Endodermal cell (in vitro differentiated cells): ENCODE results near the gene SLC16A3. TPM values are rescaled to one million over a fixed set of nuclear protein-coding genes. Genes with fewer than 3 reads are reported as not detected.

Experiments used
- DNase-seq: peaks from one replicate; pipeline ENCODE4 v3.0.0-alpha.2; 2017
- H3K27ac ChIP-seq: 2 replicates; pipeline ENCODE4 v1.5.1; 2013; ENCODE audit warnings: mild to moderate bottlenecking, low read depth, low read length, moderate library complexity
- H3K27me3 ChIP-seq: 2 replicates; pipeline ENCODE4 v1.6.1; 2013; ENCODE audit warnings: mild to moderate bottlenecking, low read length, moderate library complexity; ENCODE audit not compliant: insufficient read depth, control insufficient read depth, poor library complexity, severe bottlenecking
- H3K36me3 ChIP-seq: 2 replicates; pipeline ENCODE4 v1.7.0; 2013; ENCODE audit warnings: mild to moderate bottlenecking, low read length, moderate library complexity; ENCODE audit not compliant: control insufficient read depth, insufficient read depth
- H3K4me1 ChIP-seq: one replicate; pipeline ENCODE4 v1.7.0; 2013; ENCODE audit warnings: low read length; ENCODE audit not compliant: control insufficient read depth, insufficient read depth
- H3K4me3 ChIP-seq: 2 replicates; pipeline ENCODE4 v1.5.1; 2013; ENCODE audit warnings: mild to moderate bottlenecking, low read length, moderate library complexity
- H3K9ac ChIP-seq: 2 replicates; pipeline ENCODE4 v1.6.1; 2013; ENCODE audit warnings: mild to moderate bottlenecking, low read length, moderate library complexity; ENCODE audit not compliant: poor library complexity, severe bottlenecking; ENCODE audit errors: extremely low read depth
- H3K9me3 ChIP-seq: 2 replicates; pipeline ENCODE4 v1.6.1; 2013; ENCODE audit warnings: mild to moderate bottlenecking, low read length, moderate library complexity; ENCODE audit not compliant: control insufficient read depth
- H3K27ac Mint-ChIP-seq: 2 replicates; pipeline ENCODE4 v1.8.0; 2020; ENCODE audit warnings: mixed read lengths
- H3K27me3 Mint-ChIP-seq: 2 replicates; pipeline ENCODE4 v1.8.0; 2021; ENCODE audit warnings: mild to moderate bottlenecking, mixed read lengths; ENCODE audit not compliant: insufficient read depth
- H3K36me3 Mint-ChIP-seq: 2 replicates; pipeline ENCODE4 v1.8.0; 2020; ENCODE audit warnings: low read depth, mixed read lengths
- H3K4me1 Mint-ChIP-seq: 2 replicates; pipeline ENCODE4 v1.8.0; 2020; ENCODE audit warnings: mixed read lengths
- H3K4me3 Mint-ChIP-seq: 2 replicates; pipeline ENCODE4 v1.8.0; 2020; ENCODE audit warnings: mild to moderate bottlenecking, moderate library complexity, mixed read lengths
- H3K9me3 Mint-ChIP-seq: 2 replicates; pipeline ENCODE4 v1.8.0; 2020; ENCODE audit warnings: mild to moderate bottlenecking, mixed read lengths
- WGBS, 2 experiments: methylation state at CpG; one replicate each; pipeline versions ENCODE4 v1.1.5 to v1.1.7; 2013; ENCODE audit warnings: missing lambda C conversion rate in 2 of 2, mixed read lengths in 1 of 2; ENCODE audit not compliant: insufficient coverage in 1 of 2, insufficient read length in 1 of 2; 5-methylcytosine and 5-hydroxymethylcytosine counted together
- total RNA-seq, 2 donors: library from RNA; stranded (reverse); fragmentation: NEBNext Ultra II Directional in 1 of 2; extraction: Animal tissue kit (Norgen Biotek cat#: 25700) in 1 of 2; gene quantifications; 2 replicates in 1 of 2; 3 replicates in 1 of 2; pipeline ENCODE4 v1.2.1, GENCODE V29; 2021
- TF ChIP-seq, protein P1 (sequence below): fragments of 200-600 bp; sonication (generic); conservative IDR thresholded peaks from 2 replicates; pipeline ENCODE4 v1.5.0; 2021; ENCODE audit warnings: antibody characterized with exemption, mild to moderate bottlenecking

Gene SLC16A3
- total RNA-seq, 2 donors from 2014 or later, result 31.8 to 39.7 TPM

GRCh38 chr17:82237083-82237745 is 8.4 kb downstream of the SLC16A3 start:
- no peak overlapping the region for H3K4me3 Mint-ChIP-seq
- no peak overlapping the region for H3K27ac Mint-ChIP-seq
- Histone ChIP-seq H3K4me3 (no peak overlapping the region), H3K9ac (no peak overlapping the region), H3K9me3 (no peaks in the 10 kb centered on the region), H3K27me3 (no peaks in the 10 kb centered on the region), H3K4me1 (peaks cover 5% of the 10 kb centered on the region), H3K36me3 (peaks cover 8% of the 10 kb centered on the region), H3K27ac (no peak overlapping the region)
- 97% methylated on average over 47 to 59 of the region's 59 CpGs for WGBS, 2 experiments
- peaks cover 5% of the 10 kb centered on the region for H3K4me1 Mint-ChIP-seq
- peak; percentile 79 for DNase-seq
- TF ChIP-seq, protein P1, sequence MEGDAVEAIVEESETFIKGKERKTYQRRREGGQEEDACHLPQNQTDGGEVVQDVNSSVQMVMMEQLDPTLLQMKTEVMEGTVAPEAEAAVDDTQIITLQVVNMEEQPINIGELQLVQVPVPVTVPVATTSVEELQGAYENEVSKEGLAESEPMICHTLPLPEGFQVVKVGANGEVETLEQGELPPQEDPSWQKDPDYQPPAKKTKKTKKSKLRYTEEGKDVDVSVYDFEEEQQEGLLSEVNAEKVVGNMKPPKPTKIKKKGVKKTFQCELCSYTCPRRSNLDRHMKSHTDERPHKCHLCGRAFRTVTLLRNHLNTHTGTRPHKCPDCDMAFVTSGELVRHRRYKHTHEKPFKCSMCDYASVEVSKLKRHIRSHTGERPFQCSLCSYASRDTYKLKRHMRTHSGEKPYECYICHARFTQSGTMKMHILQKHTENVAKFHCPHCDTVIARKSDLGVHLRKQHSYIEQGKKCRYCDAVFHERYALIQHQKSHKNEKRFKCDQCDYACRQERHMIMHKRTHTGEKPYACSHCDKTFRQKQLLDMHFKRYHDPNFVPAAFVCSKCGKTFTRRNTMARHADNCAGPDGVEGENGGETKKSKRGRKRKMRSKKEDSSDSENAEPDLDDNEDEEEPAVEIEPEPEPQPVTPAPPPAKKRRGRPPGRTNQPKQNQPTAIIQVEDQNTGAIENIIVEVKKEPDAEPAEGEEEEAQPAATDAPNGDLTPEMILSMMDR, result no peak
- no peaks in the 10 kb centered on the region for H3K27me3 Mint-ChIP-seq
- H3K9me3 Mint-ChIP-seq, result no peaks in the 10 kb centered on the region
- H3K36me3 Mint-ChIP-seq, result peaks cover 6% of the 10 kb centered on the region

DNA sequence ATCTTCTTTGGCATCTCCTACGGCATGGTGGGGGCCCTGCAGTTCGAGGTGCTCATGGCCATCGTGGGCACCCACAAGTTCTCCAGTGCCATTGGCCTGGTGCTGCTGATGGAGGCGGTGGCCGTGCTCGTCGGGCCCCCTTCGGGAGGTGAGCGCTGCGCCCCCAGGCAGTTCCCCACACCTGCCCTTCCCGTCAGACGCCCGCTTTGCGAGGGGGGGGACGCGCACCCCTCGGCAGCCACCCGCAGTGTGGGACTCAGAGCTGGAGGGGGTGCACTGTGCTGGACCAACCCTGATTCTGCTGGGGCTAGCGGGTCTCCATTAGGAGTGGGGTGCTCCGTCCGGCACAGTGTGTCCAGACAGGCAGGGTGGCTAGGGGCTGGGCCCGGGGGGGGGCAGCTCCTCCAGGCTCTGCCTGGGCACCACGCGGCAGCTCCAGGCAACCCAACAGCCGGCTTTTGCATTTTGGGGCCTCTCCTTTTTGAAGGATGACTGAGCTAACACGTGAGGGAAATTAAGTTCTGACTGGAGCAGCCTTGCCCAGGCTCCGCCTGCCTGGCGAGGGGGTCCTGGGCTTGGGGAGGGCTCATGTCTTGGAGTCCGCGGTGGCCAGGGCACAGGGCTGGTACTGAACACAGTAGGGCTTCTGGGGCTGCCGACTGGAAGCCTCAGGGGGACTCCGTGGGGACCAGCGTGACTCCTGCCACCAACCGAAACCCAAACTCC is 9.1 kb downstream of the SLC16A3 start:
- Histone ChIP-seq H3K9ac (no peak overlapping the region), H3K9me3 (no peaks in the 10 kb centered on the region), H3K4me1 (peaks cover 3% of the 10 kb centered on the region), H3K4me3 (no peak overlapping the region), H3K36me3 (peaks cover 15% of the 10 kb centered on the region), H3K27ac (no peak overlapping the region), H3K27me3 (no peaks in the 10 kb centered on the region)
- peak; percentile 50 for DNase-seq
- TF ChIP-seq, protein P1, result no peak
- no peak overlapping the region for H3K27ac Mint-ChIP-seq
- 92 to 97% methylated on average over 30 to 34 of the region's 34 CpGs for WGBS, 2 experiments
- no peaks in the 10 kb centered on the region for H3K27me3 Mint-ChIP-seq
- H3K9me3 Mint-ChIP-seq, result no peaks in the 10 kb centered on the region
- H3K4me1 Mint-ChIP-seq, result peaks cover 5% of the 10 kb centered on the region
- no peak overlapping the region for H3K4me3 Mint-ChIP-seq
- H3K36me3 Mint-ChIP-seq, result peaks cover 11% of the 10 kb centered on the region

GRCh38 chr17:82238472-82239201 is 9.8 kb downstream of the SLC16A3 start:
- Mint-ChIP-seq H3K4me3 (no peak overlapping the region), H3K36me3 (peaks cover 13% of the 10 kb centered on the region), H3K27me3 (no peaks in the 10 kb centered on the region), H3K4me1 (peaks cover 5% of the 10 kb centered on the region), H3K27ac (peak overlapping the region; percentile 36), H3K9me3 (no peaks in the 10 kb centered on the region)
- Histone ChIP-seq H3K4me3 (no peak overlapping the region), H3K4me1 (peaks cover 3% of the 10 kb centered on the region), H3K36me3 (peaks cover 22% of the 10 kb centered on the region), H3K9ac (no peak overlapping the region), H3K9me3 (no peaks in the 10 kb centered on the region), H3K27me3 (no peaks in the 10 kb centered on the region), H3K27ac (no peak overlapping the region)
- 86 to 89% methylated on average over 30 to 33 of the region's 33 CpGs for WGBS, 2 experiments
- peak; percentile 75 for DNase-seq
- TF ChIP-seq, protein P1, result no peak
